Liver (tissue), 9 donors: Measurements from ENCODE around the gene CD81. TPM values are rescaled to one million over a fixed set of nuclear protein-coding genes. Genes with fewer than 3 reads are reported as not detected.

Experiments
- DNase-seq: peaks from one replicate; pipeline ENCODE4 v3.0.0-alpha.2; 2017; ENCODE audit warnings: low spot score
- H3K27ac ChIP-seq, 2 donors: one replicate each; pipeline ENCODE4 v1.7.0; 2013; ENCODE audit warnings: inconsistent platforms in 2 of 2, low read length in 2 of 2, control low read depth in 1 of 2, low read depth in 1 of 2, mild to moderate bottlenecking in 1 of 2
- H3K27me3 ChIP-seq, 4 donors: one replicate each; pipeline versions ENCODE4 v1.6.1 to v1.7.0; 2013; ENCODE audit warnings: low read length in 3 of 4, inconsistent platforms in 1 of 4, mild to moderate bottlenecking in 1 of 4, moderate library complexity in 1 of 4; ENCODE audit not compliant: control insufficient read depth in 4 of 4, insufficient read depth in 4 of 4
- H3K36me3 ChIP-seq, 4 donors: one replicate each; pipeline versions ENCODE4 v1.6.1 to v1.7.0; 2013; ENCODE audit warnings: low read length in 3 of 4, mild to moderate bottlenecking in 3 of 4, low read depth in 1 of 4, moderate library complexity in 1 of 4; ENCODE audit not compliant: control insufficient read depth in 4 of 4, insufficient read depth in 3 of 4
- H3K4me1 ChIP-seq, 4 donors: one replicate each; pipeline versions ENCODE4 v1.6.1 to v1.7.0; 2013; ENCODE audit warnings: low read length in 3 of 4, mild to moderate bottlenecking in 3 of 4, moderate library complexity in 1 of 4; ENCODE audit not compliant: control insufficient read depth in 4 of 4, insufficient read depth in 4 of 4
- H3K4me3 ChIP-seq, 3 donors: one replicate each; pipeline versions ENCODE4 v1.6.1 to v1.7.0; 2013; ENCODE audit warnings: low read length in 3 of 3, control low read depth in 1 of 3, low read depth in 1 of 3, mild to moderate bottlenecking in 1 of 3
- H3K9ac ChIP-seq, 2 donors: one replicate each; pipeline ENCODE4 v1.7.0; 2013; ENCODE audit warnings: low read length in 2 of 2, mild to moderate bottlenecking in 2 of 2, moderate library complexity in 2 of 2, control low read depth in 1 of 2, low read depth in 1 of 2
- H3K9me3 ChIP-seq, 4 donors: one replicate each; pipeline versions ENCODE4 v1.6.1 to v1.7.0; 2013; ENCODE audit warnings: low read length in 3 of 4; ENCODE audit not compliant: control insufficient read depth in 4 of 4
- ATF3 ChIP-seq: IDR thresholded peaks from 2 replicates; pipeline ENCODE4 v1.6.1; 2016; ENCODE audit warnings: antibody characterized with exemption
- CTCF ChIP-seq: fragments of 150-350 bp; IDR thresholded peaks from 2 replicates; pipeline ENCODE4 v1.5.1; 2017; ENCODE audit warnings: improper control_type of control experiment, low read depth, low read length; ENCODE audit not compliant: missing input control
- EGR1 ChIP-seq, 2 donors: IDR thresholded peaks; 2 replicates each; pipeline ENCODE4 v1.6.1; 2016 to 2018; ENCODE audit warnings: antibody characterized with exemption in 2 of 2, low read depth in 2 of 2
- FOXA1 ChIP-seq: IDR thresholded peaks from 2 replicates; pipeline ENCODE4 v1.6.1; 2016; ENCODE audit warnings: antibody characterized with exemption
- FOXA2 ChIP-seq: IDR thresholded peaks from 2 replicates; pipeline ENCODE4 v1.6.1; 2016; ENCODE audit warnings: antibody characterized with exemption
- GABPA ChIP-seq, 2 donors: IDR thresholded peaks in 1 of 2; conservative IDR thresholded peaks in 1 of 2; 2 replicates each; pipeline ENCODE4 v1.6.1; 2016; ENCODE audit warnings: antibody characterized with exemption in 2 of 2, mild to moderate bottlenecking in 1 of 2, moderate library complexity in 1 of 2
- HNF4A ChIP-seq, 2 donors: conservative IDR thresholded peaks; 2 replicates each; pipeline ENCODE4 v1.6.1; 2016; ENCODE audit warnings: antibody characterized with exemption in 2 of 2, mild to moderate bottlenecking in 2 of 2
- HNF4G ChIP-seq: IDR thresholded peaks from 2 replicates; pipeline ENCODE4 v1.6.1; 2016; ENCODE audit warnings: antibody characterized with exemption
- JUND ChIP-seq, 2 donors: IDR thresholded peaks; 2 replicates each; pipeline ENCODE4 v1.6.1; 2016; ENCODE audit warnings: antibody characterized with exemption in 2 of 2
- MAX ChIP-seq: IDR thresholded peaks from 2 replicates; pipeline ENCODE4 v1.6.1; 2016; ENCODE audit warnings: antibody characterized with exemption
- NR2F2 ChIP-seq: IDR thresholded peaks from 2 replicates; pipeline ENCODE4 v1.6.1; 2016; ENCODE audit warnings: antibody characterized with exemption
- RAD21 ChIP-seq, 2 donors: IDR thresholded peaks; 2 replicates each; pipeline ENCODE4 v1.6.1; 2016; ENCODE audit warnings: antibody characterized with exemption in 2 of 2, mild to moderate bottlenecking in 2 of 2
- REST ChIP-seq: IDR thresholded peaks from 2 replicates; pipeline ENCODE4 v1.6.1; 2016; ENCODE audit warnings: antibody characterized with exemption, mild to moderate bottlenecking
- RXRA ChIP-seq, 2 donors: IDR thresholded peaks; 2 replicates each; pipeline ENCODE4 v1.6.1; 2017 to 2018; ENCODE audit warnings: antibody characterized with exemption in 2 of 2, mild to moderate bottlenecking in 1 of 2
- SP1 ChIP-seq: IDR thresholded peaks from 2 replicates; pipeline ENCODE4 v1.6.1; 2018; ENCODE audit warnings: antibody characterized with exemption, mild to moderate bottlenecking
- TAF1 ChIP-seq: conservative IDR thresholded peaks from 2 replicates; pipeline ENCODE4 v1.6.1; 2016; ENCODE audit warnings: antibody characterized with exemption, mild to moderate bottlenecking
- YY1 ChIP-seq: IDR thresholded peaks from 2 replicates; pipeline ENCODE4 v1.6.1; 2016; ENCODE audit warnings: antibody characterized with exemption, mild to moderate bottlenecking
- ZBTB33 ChIP-seq: IDR thresholded peaks from 2 replicates; pipeline ENCODE4 v1.6.1; 2016; ENCODE audit warnings: antibody characterized with exemption
- whole genome bisulfite sequencing: extraction: QIAGEN DNeasy Blood & Tissue Kit; methylation state at CpG from one replicate; pipeline ENCODE4 v1.1.7; 2013; 5-methylcytosine and 5-hydroxymethylcytosine counted together
- polyA plus RNA-seq, 2 donors: library from polyadenylated mRNA; stranded (reverse) in 1 of 2; unstranded in 1 of 2; fragments of 200-250 nt in 1 of 2; fragments of >200 nt in 1 of 2; fragmentation: Nextera tagmentation in 1 of 2; extraction: Ambion mirVana in 1 of 2; gene quantifications; one replicate each; pipeline versions ENCODE4 v1.2.1 to v1.2.3, GENCODE V29; 2013 to 2015
- total RNA-seq, 2 donors: library from RNA; depleted of rRNA; stranded (reverse); fragments of >200 nt; gene quantifications; one replicate each; pipeline ENCODE4 v1.2.3, GENCODE V29; 2014
- donor health status: healthy.
- donor health status: healthy.
- donor health status: healthy.
- donor health status: healthy.
- donor health status: healthy.

The CD81 gene
- total and polyA plus RNA-seq, 4 donors: 76.9 to 712 (median 164) TPM

- TF ChIP-seq REST (no peak), FOXA2 (no peak), JUND (IDR thresholded peaks at IDR 0.05) (no peak), RXRA (IDR thresholded peaks at IDR 0.05) (no peak), YY1 (no peak), HNF4A (conservative IDR thresholded peaks at IDR 0.05) (no peak), EGR1 (IDR thresholded peaks at IDR 0.05; ENCODE audit: low read depth in 2 of 2) (no peak)
These were observed 22.5 kb downstream of the CD81 start (continued) for GRCh38 chr11:2399488-2400068.

- TF ChIP-seq HNF4A (conservative IDR thresholded peaks at IDR 0.05) (peak in 1 of 2 donors; percentile 33), YY1 (peak; percentile 97), FOXA1 (peak; percentile 71), GABPA (IDR thresholded peaks at IDR 0.05 in 1 of 2, conservative IDR thresholded peaks at IDR 0.05 in 1 of 2) (peak; percentile 99 to 100), RAD21 (IDR thresholded peaks at IDR 0.05) (peak; percentile 80 to 82), FOXA2 (no peak), REST (no peak), MAX (peak; percentile 97), CTCF (peak; percentile 100), HNF4G (no peak), RXRA (IDR thresholded peaks at IDR 0.05) (peak; percentile 78 to 89), SP1 (peak; percentile 95), ATF3 (no peak), JUND (IDR thresholded peaks at IDR 0.05) (peak; percentile 30 to 71), EGR1 (IDR thresholded peaks at IDR 0.05; ENCODE audit: low read depth in 2 of 2) (peak; percentile 84 to 91), ZBTB33 (no peak), NR2F2 (peak; percentile 70), TAF1 (no peak)
- H3K36me3 ChIP-seq: peaks cover 11 to 41% (median 17%) of the 10 kb centered on the region in 4 donors
- peaks cover 5 to 59% (median 43%) of the 10 kb centered on the region in 4 donors for H3K4me1 ChIP-seq
- WGBS: under 1% methylated on average over 66 of the region's 66 CpGs
- H3K9ac ChIP-seq: peak within 1 kb of the TSS; percentile 84 to 95
- H3K4me3 ChIP-seq: peak within 1 kb of the TSS; percentile 91 to 100 (median 98)
- H3K9me3 ChIP-seq: no peaks in the 10 kb centered on the region
- no peaks in the 10 kb centered on the region for H3K27me3 ChIP-seq
- peak within 1 kb of the TSS; percentile 69 to 93 for H3K27ac ChIP-seq
- peak; percentile 100 for DNase-seq
These were observed 23.1 kb downstream of the CD81 start, which contains the start of gene TSSC4 for GRCh38 chr11:2400069-2400761. Gene TSSC4 (plus strand): TSS chr11:2400750. CDS start chr11:2402634, 1,884 bp downstream.
